Measurements from ENCODE around the gene ABCA13. TPM values are rescaled to one million over a fixed set of nuclear protein-coding genes. Genes with fewer than 3 reads are reported as not detected.

ABCA13 gene
- total RNA-seq, 6 experiments from 2014 or later = 0.02 to 0.08 (median 0.05) TPM; not detected in 1

GRCh38 chr7:48638041-48638440, 466.8 kb downstream of the ABCA13 start:
- no peaks in the 10 kb centered on the region for H3K27me3 Mint-ChIP-seq (ENCODE audit: insufficient read depth)
- TF ChIP-seq CTCF (IDR thresholded peaks at IDR 0.05) = no peak
- no peak overlapping the region for H3K27ac Mint-ChIP-seq
- no peak for DNase-seq
- peaks cover 27% of the 10 kb centered on the region for H3K9me3 Mint-ChIP-seq
- H3K4me3 Mint-ChIP-seq = no peak overlapping the region
- no peaks in the 10 kb centered on the region for H3K4me1 Mint-ChIP-seq (ENCODE audit: low read depth)
- H3K36me3 Mint-ChIP-seq (ENCODE audit: low read depth) = no peaks in the 10 kb centered on the region

GRCh38 chr7:48643431-48644013, 472.3 kb downstream of the ABCA13 start:
- Mint-ChIP-seq H3K27ac (no peak overlapping the region), H3K9me3 (peaks cover 22% of the 10 kb centered on the region), H3K36me3 (ENCODE audit: low read depth) (no peaks in the 10 kb centered on the region), H3K27me3 (ENCODE audit: insufficient read depth) (no peaks in the 10 kb centered on the region), H3K4me3 (no peak overlapping the region), H3K4me1 (ENCODE audit: low read depth) (no peaks in the 10 kb centered on the region)
- no peak for DNase-seq
- no peak for TF ChIP-seq CTCF (IDR thresholded peaks at IDR 0.05)

GRCh38 chr7:48658138-48658537, 486.9 kb downstream of the ABCA13 start:
- TF ChIP-seq CTCF (IDR thresholded peaks at IDR 0.05) = no peak
- Mint-ChIP-seq H3K27ac (no peak overlapping the region), H3K4me3 (no peak overlapping the region), H3K4me1 (ENCODE audit: low read depth) (no peaks in the 10 kb centered on the region), H3K36me3 (ENCODE audit: low read depth) (no peaks in the 10 kb centered on the region), H3K9me3 (peaks cover 19% of the 10 kb centered on the region), H3K27me3 (ENCODE audit: insufficient read depth) (no peaks in the 10 kb centered on the region)
- no peak for DNase-seq

GRCh38 chr7:48660306-48660870, 489.1 kb downstream of the ABCA13 start:
- Mint-ChIP-seq H3K9me3 (peaks cover 21% of the 10 kb centered on the region), H3K27ac (no peak overlapping the region), H3K4me1 (ENCODE audit: low read depth) (no peaks in the 10 kb centered on the region), H3K27me3 (ENCODE audit: insufficient read depth) (no peaks in the 10 kb centered on the region; the same call in 1 of the 2 replicates), H3K36me3 (ENCODE audit: low read depth) (no peaks in the 10 kb centered on the region), H3K4me3 (no peak overlapping the region)
- TF ChIP-seq CTCF (IDR thresholded peaks at IDR 0.05) = no peak
- DNase-seq = no peak

GRCh38 chr7:48664241-48664640, 493.0 kb downstream of the ABCA13 start:
- Mint-ChIP-seq H3K4me1 (ENCODE audit: low read depth) (no peaks in the 10 kb centered on the region), H3K27me3 (ENCODE audit: insufficient read depth) (no peaks in the 10 kb centered on the region; the same call in 1 of the 2 replicates), H3K36me3 (ENCODE audit: low read depth) (no peaks in the 10 kb centered on the region), H3K27ac (no peak overlapping the region), H3K9me3 (peaks cover 30% of the 10 kb centered on the region), H3K4me3 (no peak overlapping the region)
- TF ChIP-seq CTCF (IDR thresholded peaks at IDR 0.05) = no peak
- no peak for DNase-seq
